ENCODE data around the gene EGFLAM.
"Not testable (repeated sequence)": the region's sequence is repeated elsewhere in the genome, so short reads cannot be mapped to it uniquely, and the experiment has no call there.

EGFLAM gene

GRCh38 chr5:38380537-38380936 lies 122.2 kb downstream of the EGFLAM start:
- DNase-seq = no peak

DNA sequence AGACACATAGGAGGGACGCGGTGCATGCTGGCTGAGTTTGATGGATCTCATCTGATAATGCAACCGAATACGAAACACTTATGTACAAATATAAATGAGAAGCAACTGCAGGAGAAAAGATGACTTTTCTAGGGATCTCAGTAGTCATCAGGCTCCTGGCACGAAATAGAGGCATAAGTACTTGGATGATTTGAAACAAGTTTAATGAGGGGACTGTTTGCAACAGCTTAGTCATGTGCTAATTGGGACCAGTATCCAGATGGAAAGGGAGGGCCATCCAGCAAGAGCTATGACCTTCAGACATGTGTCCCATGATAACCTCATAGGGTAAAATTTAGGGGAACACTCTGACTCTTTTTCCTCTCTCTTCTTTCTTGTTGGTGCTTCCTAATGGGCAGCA lies 123.0 kb downstream of the EGFLAM start:
- no peak for DNase-seq

- peak; percentile 29 for DNase-seq
These were observed 124.5 kb downstream of the EGFLAM start for GRCh38 chr5:38382898-38383297.

- no peak for DNase-seq
These were observed 125.3 kb downstream of the EGFLAM start for GRCh38 chr5:38383701-38384100.

DNA sequence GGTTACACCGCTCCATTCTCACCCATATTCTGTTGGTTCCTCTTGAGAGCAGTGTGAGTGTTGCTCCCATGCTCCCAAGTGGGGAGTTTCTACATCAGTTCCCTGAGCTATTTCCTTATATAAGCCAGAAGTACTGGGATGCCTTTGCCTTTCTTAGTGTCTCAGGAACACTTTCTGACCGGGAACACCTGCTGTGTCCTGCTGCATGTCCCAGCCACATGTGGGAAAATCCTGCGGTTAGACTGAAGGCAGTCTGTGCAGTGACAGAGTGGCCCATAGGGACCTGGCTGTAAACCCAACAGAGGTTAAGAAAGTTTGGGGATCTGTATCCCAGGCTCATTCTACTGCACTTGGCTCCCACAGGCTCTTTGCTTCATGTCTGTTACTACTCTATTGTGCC lies 126.0 kb downstream of the EGFLAM start:
- no peak for DNase-seq

GRCh38 chr5:38387161-38387560 lies 128.8 kb downstream of the EGFLAM start:
- no peak for DNase-seq

- DNase-seq = no peak
These were observed 135.3 kb downstream of the EGFLAM start for GRCh38 chr5:38393636-38394035.

GRCh38 chr5:38396766-38397165 lies 138.4 kb downstream of the EGFLAM start:
- no peak for DNase-seq

DNA sequence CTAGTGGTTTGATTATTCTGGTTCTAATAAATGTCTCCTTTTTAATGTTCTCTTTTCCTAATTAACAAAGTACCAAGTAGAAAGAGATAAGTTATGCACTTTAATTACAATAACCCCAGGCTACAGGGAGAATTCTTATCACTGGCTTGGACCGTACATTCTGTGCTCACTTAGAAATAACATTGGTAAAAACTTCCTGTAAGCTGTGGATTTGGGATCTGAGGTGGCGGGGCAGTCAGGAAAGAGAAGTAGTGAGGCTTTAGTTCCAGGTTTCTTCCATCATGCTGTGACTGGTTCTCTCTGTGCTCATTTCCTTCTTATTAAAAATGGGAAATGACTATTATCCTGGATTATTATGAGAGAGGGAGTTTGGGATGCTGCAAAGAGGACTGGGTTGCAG lies 142.0 kb downstream of the EGFLAM start:
- no peak for DNase-seq

GRCh38 chr5:38401145-38401544 lies 142.8 kb downstream of the EGFLAM start:
- DNase-seq = no peak

- no peak for DNase-seq
These were observed 145.0 kb downstream of the EGFLAM start for GRCh38 chr5:38403406-38403805.

GRCh38 chr5:38403877-38404635 lies 145.7 kb downstream of the EGFLAM start:
- DNase-seq = no peak

- DNase-seq = no peak
These were observed 146.4 kb downstream of the EGFLAM start for GRCh38 chr5:38404667-38405276.

GRCh38 chr5:38408446-38409198 lies 150.3 kb downstream of the EGFLAM start:
- no peak for DNase-seq

DNA sequence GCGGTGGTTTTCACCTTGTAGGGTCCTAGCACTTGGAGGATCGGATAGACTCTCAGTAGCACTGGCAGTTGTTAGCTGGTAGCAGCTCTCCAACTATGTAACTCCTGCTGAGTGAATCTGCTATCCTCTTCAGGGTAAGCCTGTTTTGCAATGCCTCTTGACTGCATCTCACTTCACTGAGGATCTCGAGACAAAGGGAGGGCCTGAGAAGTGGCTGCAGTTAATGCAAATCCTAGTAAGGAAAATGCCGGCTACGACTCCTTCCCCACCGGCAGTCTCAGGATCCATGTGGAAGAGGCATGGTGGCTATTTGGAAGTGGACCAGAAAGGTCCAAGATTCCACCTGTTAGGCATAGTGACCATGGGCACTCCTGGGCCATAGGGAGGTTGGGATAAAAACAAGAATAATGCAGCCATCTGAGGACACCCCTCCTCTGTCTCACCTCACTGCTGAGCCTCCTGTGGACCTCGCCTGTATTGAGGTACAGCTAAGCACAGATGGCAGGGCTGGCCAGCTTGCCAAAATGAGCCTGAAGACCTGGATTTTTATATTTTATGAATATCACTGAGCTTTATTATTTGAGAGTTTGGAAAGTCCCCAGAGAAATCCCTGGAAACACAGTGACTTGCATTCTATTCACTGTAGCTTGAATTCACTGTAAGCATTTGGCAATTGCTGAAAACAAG lies 152.1 kb downstream of the EGFLAM start:
- no peak for DNase-seq

- no peak for DNase-seq
These were observed 155.3 kb downstream of the EGFLAM start for GRCh38 chr5:38413696-38414095.

- no peak for DNase-seq
These were observed 156.0 kb downstream of the EGFLAM start for GRCh38 chr5:38414348-38414747.

DNA sequence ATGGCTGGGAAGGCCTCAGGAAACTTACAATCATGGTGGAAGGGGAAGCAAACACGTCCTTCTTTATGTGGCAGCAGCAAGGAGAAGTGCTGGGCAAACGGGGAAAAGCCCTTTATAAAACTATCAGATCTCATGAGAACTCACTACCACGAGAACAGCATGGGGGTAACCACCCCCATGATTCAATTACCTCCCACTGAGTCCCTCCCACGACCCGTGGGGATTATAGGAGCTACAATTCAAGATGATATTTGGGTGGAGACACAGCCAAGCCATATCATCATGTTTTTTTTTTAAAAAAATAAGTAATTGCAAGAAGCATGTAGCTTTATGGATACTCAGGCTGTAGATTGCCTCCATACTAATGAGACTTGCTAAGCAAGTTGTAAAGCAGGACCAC lies 157.4 kb downstream of the EGFLAM start:
- not testable (repeated sequence) for DNase-seq

- no peak for DNase-seq
These were observed 159.3 kb downstream of the EGFLAM start for GRCh38 chr5:38417658-38418017.

DNA sequence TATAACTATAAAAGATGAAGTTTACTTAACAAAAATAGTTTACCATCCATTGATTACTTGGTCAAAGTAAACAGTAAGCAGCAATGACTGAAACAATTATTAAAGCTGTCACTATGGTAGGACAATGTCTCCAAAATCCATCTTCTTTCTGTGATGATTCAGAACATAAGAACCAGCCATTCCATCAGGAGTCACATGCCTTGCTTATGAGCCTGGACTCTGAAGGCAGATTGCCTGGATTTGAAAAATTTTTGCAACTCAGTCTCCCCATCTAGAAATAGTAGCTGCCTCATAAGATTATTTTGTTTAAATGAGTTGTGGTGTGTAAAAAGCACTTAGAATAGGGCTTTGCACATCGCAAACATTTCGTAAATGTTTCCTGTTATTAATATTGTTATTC lies 161.9 kb downstream of the EGFLAM start:
- DNase-seq = no peak

- no peak for DNase-seq
These were observed 162.5 kb downstream of the EGFLAM start for GRCh38 chr5:38420691-38421390.

- no peak for DNase-seq
These were observed 164.3 kb downstream of the EGFLAM start for GRCh38 chr5:38422622-38423021.

Data from activated T-cell treated with anti-CD3 and anti-CD28 coated beads, Interleukin-2, amount 50 U/mL, for 1 hour (primary cell).